ENCODE results near the gene TBC1D22A. TPM values are rescaled to one million over a fixed set of nuclear protein-coding genes. Genes with fewer than 3 reads are reported as not detected.

The TBC1D22A gene
- total and polyA plus RNA-seq, 4 donors: 4.1 to 12.4 (median 8.4) TPM

GRCh38 chr22:46974631-46975585, 212.5 kb downstream of the TBC1D22A start:
- Histone ChIP-seq H3K9ac (ENCODE audit: low read depth in 1 of 2, low read length in 2 of 2) (no peak overlapping the region), H3K4me3 (ENCODE audit: low read depth in 1 of 3, low read length in 3 of 3) (no peak overlapping the region), H3K9me3 (ENCODE audit: control insufficient read depth in 4 of 4, low read length in 3 of 4) (no peaks in the 10 kb centered on the region), H3K27me3 (ENCODE audit: control insufficient read depth in 4 of 4, insufficient read depth in 4 of 4, low read length in 3 of 4) (no peaks in the 10 kb centered on the region), H3K36me3 (ENCODE audit: control insufficient read depth in 4 of 4, insufficient read depth in 3 of 4, low read depth in 1 of 4, low read length in 3 of 4) (peaks cover 4 to 16% (median 13%) of the 10 kb centered on the region in 4 donors), H3K27ac (ENCODE audit: low read depth in 1 of 2, low read length in 2 of 2) (no peak overlapping the region), H3K4me1 (ENCODE audit: control insufficient read depth in 4 of 4, insufficient read depth in 4 of 4, low read length in 3 of 4) (peaks cover 0 to 5% (median 0%) of the 10 kb centered on the region in 4 donors)
- no peak for TF ChIP-seq TAF1 (conservative IDR thresholded peaks at IDR 0.05)
- TF ChIP-seq ZBTB33 (IDR thresholded peaks at IDR 0.05): no peak
- no peak for TF ChIP-seq FOXA1 (IDR thresholded peaks at IDR 0.05)
- no peak for TF ChIP-seq NR2F2 (IDR thresholded peaks at IDR 0.05)
- TF ChIP-seq HNF4A (conservative IDR thresholded peaks at IDR 0.05): no peak
- no peak for TF ChIP-seq CTCF (IDR thresholded peaks at IDR 0.05; ENCODE audit: low read depth, low read length, missing input control)
- TF ChIP-seq JUND (IDR thresholded peaks at IDR 0.05): no peak
- no peak for TF ChIP-seq HNF4G (IDR thresholded peaks at IDR 0.05)
- TF ChIP-seq RAD21 (IDR thresholded peaks at IDR 0.05): no peak
- DNase-seq (ENCODE audit: low spot score): no peak
- WGBS: 93% methylated on average over 24 of the region's 24 CpGs

GRCh38 chr22:46976143-46976542, 213.7 kb downstream of the TBC1D22A start:
- WGBS: 97% methylated on average over 13 of the region's 13 CpGs
- Histone ChIP-seq H3K4me3 (ENCODE audit: low read depth in 1 of 3, low read length in 3 of 3) (no peak overlapping the region), H3K4me1 (ENCODE audit: control insufficient read depth in 4 of 4, insufficient read depth in 4 of 4, low read length in 3 of 4) (peaks cover 0 to under 1% (median 0%) of the 10 kb centered on the region in 4 donors), H3K9me3 (ENCODE audit: control insufficient read depth in 4 of 4, low read length in 3 of 4) (no peaks in the 10 kb centered on the region), H3K27ac (ENCODE audit: low read depth in 1 of 2, low read length in 2 of 2) (no peak overlapping the region), H3K36me3 (ENCODE audit: control insufficient read depth in 4 of 4, insufficient read depth in 3 of 4, low read depth in 1 of 4, low read length in 3 of 4) (peaks cover 4 to 17% (median 13%) of the 10 kb centered on the region in 4 donors), H3K27me3 (ENCODE audit: control insufficient read depth in 4 of 4, insufficient read depth in 4 of 4, low read length in 3 of 4) (no peaks in the 10 kb centered on the region), H3K9ac (ENCODE audit: low read depth in 1 of 2, low read length in 2 of 2) (no peak overlapping the region)
- no peak for DNase-seq (ENCODE audit: low spot score)
- TF ChIP-seq HNF4A (conservative IDR thresholded peaks at IDR 0.05) (no peak), EGR1 (IDR thresholded peaks at IDR 0.05; ENCODE audit: low read depth in 2 of 2) (no peak), FOXA1 (IDR thresholded peaks at IDR 0.05) (no peak), ATF3 (IDR thresholded peaks at IDR 0.05) (no peak), MAX (IDR thresholded peaks at IDR 0.05) (no peak), HNF4G (IDR thresholded peaks at IDR 0.05) (no peak), TAF1 (conservative IDR thresholded peaks at IDR 0.05) (no peak), YY1 (IDR thresholded peaks at IDR 0.05) (no peak), RAD21 (IDR thresholded peaks at IDR 0.05) (no peak), CTCF (IDR thresholded peaks at IDR 0.05; ENCODE audit: low read depth, low read length, missing input control) (no peak), RXRA (IDR thresholded peaks at IDR 0.05) (no peak), SP1 (IDR thresholded peaks at IDR 0.05) (no peak), NR2F2 (IDR thresholded peaks at IDR 0.05) (no peak), JUND (IDR thresholded peaks at IDR 0.05) (no peak), ZBTB33 (IDR thresholded peaks at IDR 0.05) (no peak), REST (IDR thresholded peaks at IDR 0.05) (no peak), FOXA2 (IDR thresholded peaks at IDR 0.05) (no peak)
